GM19023 (cell line): Measurements from ENCODE around the gene SIRT5.

Source experiments
- ATAC-seq: cut with Tn5 transposase; IDR thresholded peaks from one replicate; pipeline ENCODE4 v1.9.1; 2021; ENCODE audit warnings: mild to moderate bottlenecking, moderate library complexity; ENCODE audit not compliant: unreplicated experiment

Gene SIRT5

DNA sequence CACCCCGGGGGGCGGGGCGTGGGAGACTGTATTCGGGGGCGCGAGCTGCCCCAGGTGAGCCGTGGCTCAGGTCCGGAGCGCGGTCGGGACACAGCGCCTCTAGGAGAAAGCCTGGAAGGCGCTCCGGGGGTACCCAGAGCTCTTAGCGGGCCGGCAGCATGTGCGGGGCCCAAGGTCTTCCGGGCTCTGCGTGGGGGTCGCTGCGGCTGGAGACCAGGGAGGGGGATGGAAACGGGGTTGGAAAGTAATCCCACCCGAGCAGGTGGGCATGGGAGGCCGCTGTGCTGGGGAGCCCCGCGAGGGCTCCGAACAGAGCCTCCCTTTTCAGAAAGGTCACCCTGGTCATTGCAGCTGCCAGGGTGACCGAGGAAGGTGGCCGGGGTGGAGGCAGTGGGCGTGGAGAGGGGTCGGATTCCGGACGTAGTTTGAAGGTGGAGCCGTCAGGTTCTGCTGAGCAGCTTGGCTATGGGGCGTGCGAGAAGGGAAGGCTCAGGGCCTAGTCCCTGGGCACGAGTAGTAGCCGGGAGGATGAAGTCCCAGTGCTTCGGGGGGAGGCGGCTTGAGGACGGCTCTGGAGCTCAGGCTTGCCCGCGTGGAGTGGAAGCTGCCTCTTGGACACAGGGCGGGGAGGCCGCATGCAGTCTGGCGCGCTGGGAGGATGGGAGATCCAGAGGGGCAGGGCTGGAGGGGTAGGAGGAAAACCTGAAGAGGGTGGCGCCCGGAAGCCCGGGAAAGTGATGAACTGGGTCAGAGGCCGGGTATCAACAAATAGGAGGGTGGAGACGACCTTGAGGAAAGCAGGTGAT lies at the start of gene SIRT5:
TSS of gene SIRT5 (plus strand) at position 31 of the 806 bp plus-strand sequence. CDS start 9,510 bp downstream, outside the sequence.
- peak; percentile 74 for ATAC-seq

DNA sequence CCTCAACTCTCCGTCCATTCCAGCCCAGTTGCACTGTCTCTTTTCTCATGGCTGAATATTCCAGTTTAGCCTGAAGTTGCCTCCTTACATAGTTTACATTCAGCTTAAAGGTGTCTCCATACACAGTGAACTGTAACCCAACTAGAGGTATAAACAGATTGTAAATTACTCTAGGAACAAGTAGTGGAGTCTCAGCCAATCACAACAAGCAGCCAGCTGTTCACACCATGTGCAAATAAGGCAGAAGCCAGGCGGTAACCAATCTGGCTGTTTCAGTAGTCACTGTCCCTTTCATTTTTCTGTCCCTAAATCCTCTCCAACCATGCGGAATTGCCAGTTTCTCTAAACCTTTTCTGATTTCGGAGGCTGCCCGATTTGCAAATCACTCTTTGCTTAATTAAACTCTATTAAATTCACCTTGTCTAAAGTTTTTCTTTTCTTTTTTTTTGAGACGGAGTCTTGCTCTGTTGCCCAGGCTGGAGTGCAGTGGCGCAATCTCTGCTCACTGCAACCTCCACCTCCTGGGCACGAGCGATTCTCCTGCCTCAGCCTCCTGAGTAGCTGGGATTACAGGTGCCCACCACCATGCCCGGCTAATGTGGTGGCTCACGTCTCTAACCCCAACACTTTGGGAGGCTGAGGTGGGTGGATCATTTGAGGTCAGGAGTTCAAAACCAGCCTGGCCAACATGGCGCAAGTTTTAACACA lies 49.4 kb upstream of the SIRT5 start:
- ATAC-seq: no peak

DNA sequence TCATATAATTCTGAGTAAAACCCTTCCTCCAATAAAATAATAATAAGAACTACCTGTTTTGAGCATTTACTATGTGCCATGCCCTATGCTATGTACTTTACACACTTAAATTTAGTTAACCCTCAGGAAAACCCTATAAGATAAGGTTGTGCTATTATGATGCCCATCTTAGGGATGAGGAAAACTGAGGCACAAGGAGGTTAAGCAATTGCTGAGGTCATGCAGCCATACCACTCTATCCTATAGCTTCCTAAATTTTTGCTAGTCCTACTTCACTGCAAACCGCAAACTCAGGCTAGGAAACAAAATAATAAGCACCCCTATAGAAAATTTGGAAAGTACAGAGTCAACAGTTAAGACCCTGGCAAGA lies 48.1 kb upstream of the SIRT5 start:
- ATAC-seq: no peak

DNA sequence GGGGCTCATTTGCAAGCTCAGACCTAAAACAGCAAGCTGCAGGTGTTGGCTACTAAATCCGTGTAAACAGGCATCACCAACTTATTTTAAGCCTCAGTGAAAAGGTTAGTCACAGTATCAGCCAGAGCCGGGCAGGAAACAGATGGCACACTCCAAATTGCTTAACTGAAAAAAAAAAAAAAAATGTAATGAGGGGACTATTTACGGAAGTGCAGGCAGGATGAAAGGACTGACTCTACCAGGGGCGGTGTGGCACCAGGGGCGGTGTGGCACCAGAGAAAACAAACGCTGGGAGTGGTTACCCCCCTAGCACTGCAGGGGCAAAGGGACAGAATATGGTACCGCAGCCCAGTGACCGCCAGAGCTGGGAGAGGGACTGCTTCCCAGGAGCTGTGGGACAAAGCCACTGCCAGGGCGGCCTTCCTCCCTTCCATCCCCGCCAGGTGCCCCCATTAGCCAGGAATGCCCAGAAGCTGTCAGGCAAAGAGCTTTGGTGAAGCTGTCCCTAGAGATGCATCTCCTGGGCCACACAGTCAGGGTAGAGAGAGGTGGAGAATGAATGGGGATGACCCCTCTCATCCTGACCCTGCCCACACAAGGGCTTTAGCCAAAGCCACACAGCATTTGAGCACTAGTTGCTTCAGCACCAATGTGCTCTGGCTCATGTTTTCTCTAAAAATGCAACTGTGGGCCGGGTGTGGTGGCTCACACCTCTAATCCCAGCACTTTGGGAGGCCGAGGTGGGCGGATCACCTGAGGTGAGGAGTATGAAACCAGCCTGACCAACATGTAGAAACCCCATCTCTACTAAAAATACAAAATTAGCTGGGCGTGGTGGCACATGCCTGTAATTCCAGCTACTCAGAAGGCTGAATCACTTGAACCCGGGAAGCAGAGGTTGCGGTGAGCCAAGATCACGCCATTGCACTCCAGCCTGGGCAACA lies 47.4 kb upstream of the SIRT5 start:
- ATAC-seq: peak; percentile 74

DNA sequence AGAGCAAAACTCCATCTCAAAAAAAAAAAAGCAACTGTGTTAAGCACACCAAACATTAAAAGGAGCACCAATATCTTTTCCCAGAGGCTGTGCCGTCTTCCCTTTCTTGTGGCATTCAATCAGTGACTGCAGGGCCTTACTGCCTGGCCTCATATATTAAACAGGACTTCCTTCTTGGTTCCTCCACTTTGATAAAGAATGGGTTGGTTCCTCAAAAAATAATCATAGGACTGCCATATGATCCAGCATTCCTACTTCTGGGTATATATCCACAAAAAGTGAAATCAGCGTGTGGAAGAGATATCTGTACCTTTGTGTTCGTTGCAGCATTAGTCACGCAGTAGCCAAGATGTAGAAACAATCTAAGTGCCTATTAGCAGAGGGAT lies 46.7 kb upstream of the SIRT5 start:
- ATAC-seq: no peak

DNA sequence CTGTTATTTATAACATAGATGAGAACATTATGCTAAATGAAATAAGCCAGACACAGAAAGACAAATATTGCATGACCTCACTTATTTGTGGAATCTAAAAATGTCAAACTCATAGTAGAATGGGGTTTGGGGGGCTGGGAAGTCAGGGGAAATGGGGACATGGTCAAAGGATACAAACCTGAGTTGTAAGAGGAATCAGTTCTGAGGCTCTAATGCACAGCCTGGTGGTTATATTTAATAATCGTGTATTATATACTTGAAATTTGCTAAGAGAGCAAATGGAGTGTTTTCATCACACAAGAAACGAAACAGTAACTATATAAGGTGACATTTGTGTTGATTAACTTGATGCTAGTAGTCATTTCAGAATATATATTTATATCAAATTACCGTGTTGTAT lies 46.2 kb upstream of the SIRT5 start:
- no peak for ATAC-seq

DNA sequence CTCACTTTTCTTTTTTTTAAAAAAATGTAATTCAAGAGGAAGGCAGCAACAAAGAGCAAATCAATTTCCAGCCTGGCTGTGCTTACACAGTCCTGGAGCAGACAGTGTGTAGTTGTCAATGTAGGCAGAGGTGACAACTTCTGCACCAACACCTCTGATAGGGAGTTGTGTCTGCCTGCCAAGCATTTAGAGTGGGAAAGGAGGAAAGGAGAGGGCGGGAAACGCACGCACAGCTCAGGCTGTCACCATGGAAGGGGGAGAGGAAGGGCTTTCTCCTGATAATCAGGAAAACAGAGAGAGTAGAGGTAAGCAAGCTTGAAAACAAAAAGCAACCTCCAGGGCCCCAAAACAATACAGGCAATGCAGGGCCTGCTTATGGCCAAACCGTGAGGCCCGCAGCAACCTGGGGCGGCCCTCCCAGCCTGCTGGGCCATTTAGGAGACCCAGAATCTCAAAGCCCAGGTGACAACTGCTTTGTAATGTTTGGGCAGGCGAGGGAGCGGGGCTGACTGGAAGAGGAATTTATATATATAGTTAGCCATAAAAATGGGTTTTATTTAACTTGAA lies 45.5 kb upstream of the SIRT5 start:
- ATAC-seq: no peak

DNA sequence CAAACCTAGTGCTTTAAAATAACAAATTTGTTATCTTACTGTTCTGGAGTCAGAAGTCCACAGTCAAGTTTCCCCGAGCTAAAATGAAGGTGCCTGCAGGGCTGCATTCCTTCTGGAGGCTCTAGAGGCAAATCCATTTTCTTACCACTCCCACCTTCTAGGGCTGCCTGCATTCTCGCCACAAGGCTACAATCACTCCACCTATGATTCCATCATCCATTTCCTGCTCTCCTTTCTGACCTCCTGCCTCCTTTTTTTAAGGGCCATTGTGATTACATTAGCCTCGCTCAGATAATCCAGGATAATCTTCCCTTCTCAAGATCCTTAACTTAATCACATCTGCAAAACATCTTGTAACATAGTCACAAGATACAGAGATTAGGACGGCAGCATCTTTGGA lies 42.4 kb upstream of the SIRT5 start:
- no peak for ATAC-seq

DNA sequence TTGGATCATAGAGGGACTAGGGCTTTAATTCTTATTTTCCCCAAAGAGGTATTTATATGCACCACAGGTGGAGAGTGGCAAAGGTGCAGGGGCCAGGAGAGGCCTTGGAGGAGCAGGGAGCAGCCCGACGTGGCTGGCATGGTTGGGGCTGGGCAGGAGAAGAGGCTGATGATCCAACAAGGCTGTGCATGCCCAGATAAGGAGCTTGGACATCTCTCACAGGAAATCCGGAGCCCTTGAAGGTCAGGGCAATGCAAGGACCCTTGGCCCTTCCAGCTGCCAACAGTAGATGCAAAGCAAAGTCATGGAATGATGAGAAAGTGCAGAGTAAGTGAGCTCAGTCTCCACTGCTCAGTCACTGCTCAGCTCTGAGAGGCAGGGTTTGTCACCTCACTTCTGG lies 39.9 kb upstream of the SIRT5 start:
- no peak for ATAC-seq

DNA sequence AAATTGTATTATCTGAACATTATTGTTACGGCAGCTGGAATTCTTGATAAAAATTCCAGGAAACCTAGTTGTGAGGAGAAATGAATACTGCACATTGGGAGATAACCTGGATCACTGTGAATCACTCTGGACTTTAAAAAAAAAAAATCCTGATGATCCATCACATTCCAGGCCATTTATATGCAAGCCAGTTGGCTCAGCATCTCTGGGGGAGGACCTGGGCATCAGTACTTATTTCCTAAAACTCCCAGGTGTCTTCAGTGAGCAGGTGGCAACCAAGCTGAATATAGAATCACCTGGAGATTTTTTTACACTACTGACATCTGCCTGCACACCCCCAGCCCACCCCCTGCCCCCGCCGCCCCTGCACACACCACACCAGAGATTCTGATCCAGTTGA lies 39.1 kb upstream of the SIRT5 start:
- ATAC-seq: no peak

DNA sequence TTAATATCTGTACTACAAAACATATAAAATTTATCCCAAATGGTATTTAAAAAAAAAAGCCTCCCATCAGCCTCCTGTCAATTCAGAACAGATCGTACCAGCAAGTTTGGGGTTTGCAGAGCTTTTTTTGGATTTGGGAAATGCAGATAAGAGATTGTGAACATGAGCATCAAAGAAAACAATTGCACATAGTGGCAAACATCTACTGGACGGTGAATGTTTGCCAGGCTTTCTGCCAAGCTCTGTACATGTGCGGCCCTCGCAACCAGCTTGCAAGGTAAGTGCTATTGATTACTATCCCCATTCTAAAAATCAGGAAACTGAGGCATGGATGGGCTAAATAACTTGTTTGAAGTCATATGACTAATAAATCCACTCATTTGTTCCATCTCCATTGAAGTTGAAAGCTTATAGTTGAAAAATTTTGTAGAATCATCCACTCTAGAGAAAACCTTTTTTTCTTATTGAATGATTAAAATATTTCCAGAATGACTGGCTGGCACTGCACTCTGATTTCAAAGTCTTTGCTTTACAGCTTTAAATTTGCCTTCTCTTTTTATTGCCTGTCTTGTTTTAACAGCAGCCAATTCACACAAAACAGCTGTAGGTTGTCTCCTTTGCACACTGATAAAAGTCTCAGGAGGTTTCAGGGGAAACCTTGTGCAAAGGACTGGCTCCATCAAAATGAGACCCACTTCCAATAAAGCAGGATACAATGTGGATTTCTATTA lies 37.4 kb upstream of the SIRT5 start:
- ATAC-seq: no peak

DNA sequence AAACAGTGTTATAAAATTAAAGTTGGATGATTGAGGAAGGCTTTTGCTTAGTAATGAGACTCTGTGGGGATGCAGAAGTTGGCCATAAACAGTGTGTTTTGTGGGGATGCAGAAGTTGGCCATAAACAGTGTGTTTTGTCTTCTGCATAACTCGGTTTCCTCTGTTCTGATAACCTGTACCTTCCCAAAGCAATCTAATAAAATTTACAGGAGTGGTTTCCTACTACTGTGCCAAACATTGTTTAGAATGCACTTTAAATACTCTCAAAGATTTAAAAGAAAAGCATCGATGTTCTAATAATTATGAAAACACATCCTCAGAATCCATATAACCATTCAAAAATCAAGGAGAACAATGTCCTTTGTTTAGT lies 36.9 kb upstream of the SIRT5 start:
- no peak for ATAC-seq

DNA sequence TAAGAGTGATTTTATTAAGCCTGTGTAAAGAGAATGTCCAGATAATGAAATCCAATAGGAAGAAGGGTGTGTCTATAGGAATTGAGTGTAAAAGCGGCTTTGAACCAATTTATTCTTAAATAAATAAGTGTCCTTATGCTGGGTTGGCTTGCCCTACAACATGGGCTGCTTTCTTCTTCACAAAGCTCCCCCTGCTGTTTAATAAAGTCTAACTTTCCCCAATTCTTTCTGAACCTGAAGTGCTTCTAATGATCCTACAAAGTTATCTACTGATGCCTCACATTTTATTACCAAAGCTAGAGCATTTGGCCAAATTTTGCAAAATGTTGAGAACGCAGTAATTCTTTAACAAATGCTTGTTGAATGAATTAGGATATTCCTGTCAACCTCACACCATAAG lies 36.3 kb upstream of the SIRT5 start:
- ATAC-seq: no peak

DNA sequence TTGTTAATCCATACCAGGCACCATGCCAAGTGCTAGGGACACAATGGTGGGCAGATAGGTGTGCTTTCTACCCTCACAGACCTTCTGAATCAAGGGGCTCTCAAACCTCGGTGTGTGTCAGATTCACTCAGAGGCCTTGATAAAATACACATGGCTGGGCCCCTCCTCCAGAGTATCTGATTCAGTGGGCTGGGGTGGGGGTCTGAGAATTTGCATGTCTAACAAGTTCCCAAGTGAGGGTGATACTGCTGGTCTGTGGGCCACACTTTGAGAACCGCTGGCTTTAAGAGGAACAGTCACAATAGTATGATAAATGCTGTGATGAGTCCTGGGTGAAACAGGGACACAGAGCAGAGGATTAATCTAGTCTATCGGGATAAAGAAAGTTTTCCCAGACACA lies 35.8 kb upstream of the SIRT5 start:
- no peak for ATAC-seq

DNA sequence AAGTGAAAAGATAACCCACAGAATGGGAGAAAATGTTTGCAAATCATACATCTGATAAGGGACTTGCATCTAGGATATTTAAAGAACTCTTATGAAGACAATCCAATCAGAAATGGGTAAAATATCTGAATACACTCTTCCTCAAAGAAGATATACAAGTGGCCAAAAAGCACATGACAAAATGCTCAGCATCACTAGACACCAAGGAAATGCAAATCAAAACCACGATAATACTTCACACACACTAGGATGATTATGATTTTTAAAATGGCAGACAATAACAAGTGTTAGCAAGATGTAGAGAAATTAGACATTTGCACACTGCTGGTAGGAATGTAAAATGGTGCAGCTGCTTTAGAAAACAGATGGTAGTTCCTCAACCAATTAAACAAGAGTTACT lies 34.8 kb upstream of the SIRT5 start:
- no peak for ATAC-seq

DNA sequence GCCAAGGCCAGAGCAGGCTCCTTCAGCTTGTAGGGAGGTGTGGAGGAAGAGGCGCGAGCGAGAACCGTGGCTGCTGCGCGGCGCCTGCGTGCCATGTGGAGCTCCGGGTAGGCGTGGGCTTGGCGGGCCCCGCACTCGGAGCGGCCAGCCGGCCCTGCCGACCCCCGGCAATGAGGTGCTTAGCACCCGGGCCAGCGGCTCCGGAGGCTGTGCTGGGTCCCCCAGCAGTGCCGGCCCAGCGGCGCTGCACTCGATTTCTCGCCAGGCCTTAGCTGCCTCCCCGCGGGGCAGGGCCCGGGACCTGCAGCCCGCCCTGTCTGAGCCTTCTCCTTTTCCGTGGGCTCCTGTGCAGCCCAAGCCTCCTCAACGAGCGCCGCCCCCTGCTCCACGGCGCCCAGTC lies 32.9 kb upstream of the SIRT5 start:
- ATAC-seq: no peak

DNA sequence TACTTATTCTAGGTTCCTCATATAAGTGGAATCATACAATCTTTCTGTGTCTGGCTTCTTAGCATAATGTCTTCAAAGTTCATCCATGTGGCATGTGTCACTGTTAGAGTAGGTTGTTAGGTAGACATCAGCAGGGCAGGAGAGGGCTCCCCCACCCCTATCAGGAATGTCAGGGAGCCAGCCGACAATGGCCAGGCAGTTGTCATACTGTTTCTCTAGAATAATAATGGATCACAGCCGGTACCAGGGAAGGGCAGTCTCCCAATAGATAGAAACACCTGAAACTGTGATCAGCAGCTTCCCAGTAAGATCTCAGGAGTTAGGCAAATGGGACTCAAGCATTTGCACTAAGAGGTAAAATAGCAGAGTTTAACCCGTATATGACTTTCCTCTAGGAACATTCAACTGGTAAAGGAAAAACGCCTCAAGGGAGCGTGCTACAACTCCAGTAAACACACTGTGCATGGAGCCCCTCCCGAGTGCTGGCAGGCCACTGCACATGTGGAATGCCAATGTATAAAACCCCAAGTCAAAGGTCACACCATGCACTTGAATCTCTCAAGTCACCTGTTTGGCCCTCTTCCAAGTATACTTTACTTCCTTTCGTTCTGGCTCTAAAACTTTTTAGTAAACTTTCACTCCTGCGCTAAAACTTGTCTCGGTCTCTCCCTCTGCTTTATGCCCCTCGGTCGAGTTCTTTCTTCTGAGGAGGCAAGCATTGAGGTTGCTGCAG lies 29.8 kb upstream of the SIRT5 start:
- ATAC-seq: no peak

DNA sequence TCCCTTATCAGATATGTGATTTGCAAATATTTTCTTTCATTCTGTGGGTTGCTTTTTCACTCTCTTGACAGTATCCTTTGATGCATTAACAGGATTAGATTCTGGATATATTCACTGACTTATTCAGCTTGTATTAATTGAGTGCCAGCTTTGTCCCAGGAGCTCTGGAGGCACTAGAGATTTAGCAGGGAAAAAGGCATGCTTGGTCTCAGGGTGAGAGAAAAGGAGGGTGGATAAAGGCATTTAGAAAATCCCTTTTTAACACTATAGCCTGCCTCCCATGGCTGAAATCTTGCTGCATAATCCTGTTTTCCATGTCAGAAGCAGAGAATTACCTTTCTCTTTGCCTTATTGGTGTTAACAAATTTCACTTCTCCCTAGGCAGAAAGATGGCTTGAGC lies 28.5 kb upstream of the SIRT5 start:
- ATAC-seq: no peak

DNA sequence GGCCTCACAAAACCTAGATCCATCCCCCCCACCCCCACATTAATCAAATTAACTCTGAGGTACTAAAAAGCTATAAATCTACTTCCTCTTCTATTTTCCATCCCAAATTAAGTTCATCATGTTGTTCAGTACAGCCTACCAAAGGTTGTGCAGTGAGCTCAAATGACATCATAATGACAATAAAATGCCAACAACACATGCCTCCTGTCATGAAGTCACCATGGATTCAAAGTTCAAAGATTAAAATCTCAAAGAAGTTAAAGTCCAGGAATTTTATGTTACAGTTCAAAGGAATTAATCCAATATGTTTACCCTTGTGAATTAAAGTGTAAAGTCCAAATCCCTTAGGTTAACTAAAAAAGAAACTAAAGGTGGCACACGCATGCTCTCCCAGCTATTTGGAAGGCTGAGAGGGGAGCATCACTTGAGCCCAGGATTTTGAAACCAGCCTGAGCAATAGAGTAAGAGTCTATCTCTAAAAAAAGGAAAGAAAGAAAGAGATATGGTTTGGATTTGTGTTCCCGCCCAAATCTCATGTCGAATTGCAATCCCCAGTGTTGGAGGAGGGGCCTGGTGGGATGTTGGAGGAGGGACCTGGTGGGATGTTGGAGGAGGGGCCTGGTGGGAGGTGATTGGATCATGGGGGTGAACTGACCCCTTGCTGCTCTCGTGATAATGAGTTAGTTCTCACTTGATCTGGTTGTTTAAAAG lies 25.7 kb upstream of the SIRT5 start:
- no peak for ATAC-seq
